Measurements from ENCODE around the gene PSMG4.

The PSMG4 gene

GRCh38 chr6:3305831-3306230 lies 47.1 kb downstream of the PSMG4 start:
- Histone ChIP-seq H3K27me3 (replicated peaks; ENCODE audit: insufficient read depth, low read length) (no peaks in the 10 kb centered on the region), H3K4me3 (ENCODE audit: low read length) (no peak overlapping the region), H3K9me2 (replicated peaks; ENCODE audit: insufficient read depth, low read length) (no peaks in the 10 kb centered on the region), H3F3A (ENCODE audit: insufficient read depth, low read length) (no peaks in the 10 kb centered on the region), H3K9me3 (replicated peaks; ENCODE audit: insufficient read depth, low read length) (no peaks in the 10 kb centered on the region), H4K20me1 (ENCODE audit: insufficient read depth, low read length) (no peaks in the 10 kb centered on the region), H3K9ac (ENCODE audit: low read length) (no peak overlapping the region), H3K79me2 (ENCODE audit: low read length) (no peaks in the 10 kb centered on the region), H3K4me2 (ENCODE audit: low read depth, low read length) (no peak overlapping the region), H2AFZ (ENCODE audit: low read length) (no peak overlapping the region), H3K27ac (ENCODE audit: low read length) (no peak overlapping the region), H3K36me3 (replicated peaks; ENCODE audit: insufficient read depth, low read length) (no peaks in the 10 kb centered on the region), H3K4me1 (ENCODE audit: low read length) (no peaks in the 10 kb centered on the region)
- no peak for TF ChIP-seq CTCF (IDR thresholded peaks at IDR 0.05; ENCODE audit: low read length)
- no peak for TF ChIP-seq EZH2phosphoT487 (IDR thresholded peaks at IDR 0.05; ENCODE audit: low read length)
- no peak for TF ChIP-seq EZH2 (optimal IDR thresholded peaks at IDR 0.05; ENCODE audit: low read depth, low read length)
- DNase-seq: no peak

- Histone ChIP-seq H3K4me3 (ENCODE audit: low read length) (no peak overlapping the region), H3F3A (ENCODE audit: insufficient read depth, low read length) (no peaks in the 10 kb centered on the region), H3K9me2 (replicated peaks; ENCODE audit: insufficient read depth, low read length) (no peaks in the 10 kb centered on the region), H3K27me3 (replicated peaks; ENCODE audit: insufficient read depth, low read length) (no peaks in the 10 kb centered on the region), H3K36me3 (replicated peaks; ENCODE audit: insufficient read depth, low read length) (no peaks in the 10 kb centered on the region), H3K4me2 (ENCODE audit: low read depth, low read length) (no peak overlapping the region), H2AFZ (ENCODE audit: low read length) (no peak overlapping the region), H3K9ac (ENCODE audit: low read length) (no peak overlapping the region), H3K4me1 (ENCODE audit: low read length) (no peaks in the 10 kb centered on the region), H3K9me3 (replicated peaks; ENCODE audit: insufficient read depth, low read length) (no peaks in the 10 kb centered on the region), H3K27ac (ENCODE audit: low read length) (no peak overlapping the region), H3K79me2 (ENCODE audit: low read length) (no peaks in the 10 kb centered on the region), H4K20me1 (ENCODE audit: insufficient read depth, low read length) (no peaks in the 10 kb centered on the region)
- no peak for TF ChIP-seq EZH2phosphoT487 (IDR thresholded peaks at IDR 0.05; ENCODE audit: low read length)
- no peak for TF ChIP-seq CTCF (IDR thresholded peaks at IDR 0.05; ENCODE audit: low read length)
- no peak for TF ChIP-seq EZH2 (optimal IDR thresholded peaks at IDR 0.05; ENCODE audit: low read depth, low read length)
- DNase-seq: no peak
Observed at GRCh38 chr6:3306848-3307247, 48.1 kb downstream of the PSMG4 start.

GRCh38 chr6:3307436-3307835 lies 48.7 kb downstream of the PSMG4 start:
- Histone ChIP-seq H3K9me2 (replicated peaks; ENCODE audit: insufficient read depth, low read length) (no peaks in the 10 kb centered on the region), H3K4me1 (ENCODE audit: low read length) (no peaks in the 10 kb centered on the region), H3K27me3 (replicated peaks; ENCODE audit: insufficient read depth, low read length) (no peaks in the 10 kb centered on the region), H4K20me1 (ENCODE audit: insufficient read depth, low read length) (no peaks in the 10 kb centered on the region), H3F3A (ENCODE audit: insufficient read depth, low read length) (no peaks in the 10 kb centered on the region), H3K27ac (ENCODE audit: low read length) (no peak overlapping the region), H3K9me3 (replicated peaks; ENCODE audit: insufficient read depth, low read length) (no peaks in the 10 kb centered on the region), H2AFZ (ENCODE audit: low read length) (no peak overlapping the region), H3K36me3 (replicated peaks; ENCODE audit: insufficient read depth, low read length) (no peaks in the 10 kb centered on the region), H3K4me2 (ENCODE audit: low read depth, low read length) (no peak overlapping the region), H3K79me2 (ENCODE audit: low read length) (no peaks in the 10 kb centered on the region), H3K9ac (ENCODE audit: low read length) (no peak overlapping the region), H3K4me3 (ENCODE audit: low read length) (no peak overlapping the region)
- TF ChIP-seq CTCF (IDR thresholded peaks at IDR 0.05; ENCODE audit: low read length) (no peak), EZH2 (optimal IDR thresholded peaks at IDR 0.05; ENCODE audit: low read depth, low read length) (no peak), EZH2phosphoT487 (IDR thresholded peaks at IDR 0.05; ENCODE audit: low read length) (no peak)
- DNase-seq: no peak

All from MM.1S (cell line).